Left ventricle myocardium superior (tissue), 1 donor: ENCODE data around the gene RAB30. TPM values are rescaled to one million over a fixed set of nuclear protein-coding genes. Genes with fewer than 3 reads are reported as not detected.
A peak's percentile ranks its signal among the peaks of the same experiment; 100 is the strongest.

Experiments
- ATAC-seq: fragments of 200-7000 bp; cut with Tn5 transposase; one replicate; pipeline ENCODE4 v1.9.1; 2020; ENCODE audit warnings: mild to moderate bottlenecking, moderate library complexity
- DNase-seq: peaks from one replicate; pipeline ENCODE4 v3.0.0-alpha.2; 2020
- intact Hi-C: fragments of 100-400 bp; cut with micrococcal nuclease; formaldehyde crosslinking; loops from one replicate; pipeline ENCODE4 v1.11.0; 2022
- total RNA-seq: library from RNA; stranded (reverse); fragmentation: NEBNext Ultra II Directional; extraction: Animal tissue kit (Norgen Biotek cat#: 25700); gene quantifications from one replicate; pipeline ENCODE4 v1.2.1, GENCODE V29; 2021
- donor health status: DM: no; HTN: yes; CAD: no; lungs with severe emphysema.

Gene RAB30
- total RNA-seq, 1 donor from 2014 or later = 31.3 TPM

GRCh38 chr11:83044958-83045712 lies 26.6 kb downstream of the RAB30 start:
- intact Hi-C loops = no loop called here
- ATAC-seq = no peak
- DNase-seq = no peak

- peak; percentile 67 for ATAC-seq
- intact Hi-C loops = no loop called here
- DNase-seq = no peak
These were observed 28.6 kb downstream of the RAB30 start for GRCh38 chr11:83042964-83043711.

- intact Hi-C loops = no loop called here
- ATAC-seq (no peak), DNase-seq (no peak)
These were observed 30.6 kb downstream of the RAB30 start for GRCh38 chr11:83041126-83041525.

- ATAC-seq = no peak
- intact Hi-C loops = no loop called here
- no peak for DNase-seq
These were observed 32.1 kb downstream of the RAB30 start for GRCh38 chr11:83039566-83039965.

GRCh38 chr11:83037877-83038276 lies 33.8 kb downstream of the RAB30 start:
- no peak for ATAC-seq
- intact Hi-C loops = no loop called here

GRCh38 chr11:83036701-83037100 lies 35.0 kb downstream of the RAB30 start:
- intact Hi-C loops = no loop called here
- no peak for ATAC-seq
- no peak for DNase-seq

More at GRCh38 chr11:83037877-83038276, 33.8 kb downstream of the RAB30 start:
- DNase-seq = no peak

GRCh38 chr11:83035070-83035854 lies 36.4 kb downstream of the RAB30 start:
- no peak for DNase-seq
- peak; percentile 40 for ATAC-seq
- intact Hi-C loops = no loop called here

GRCh38 chr11:83034673-83035014 lies 37.1 kb downstream of the RAB30 start:
- peak; percentile 2 for ATAC-seq
- no peak for DNase-seq
- intact Hi-C loops = no loop called here

GRCh38 chr11:83033972-83034672 lies 37.6 kb downstream of the RAB30 start:
- intact Hi-C loops = no loop called here
- DNase-seq (peak; percentile 56), ATAC-seq (peak; percentile 91)

- ATAC-seq = peak; percentile 33
- intact Hi-C loops = no loop called here
These were observed 38.3 kb downstream of the RAB30 start for GRCh38 chr11:83033371-83033770.

GRCh38 chr11:83031127-83031526 lies 40.6 kb downstream of the RAB30 start:
- intact Hi-C loops = no loop called here
- ATAC-seq (no peak), DNase-seq (no peak)

More at GRCh38 chr11:83033371-83033770, 38.3 kb downstream of the RAB30 start:
- no peak for DNase-seq

- intact Hi-C loops = no loop called here
- DNase-seq (no peak), ATAC-seq (no peak)
These were observed 43.9 kb downstream of the RAB30 start for GRCh38 chr11:83027794-83028193.

- DNase-seq (no peak), ATAC-seq (no peak)
- intact Hi-C loops = no loop called here
These were observed 44.4 kb downstream of the RAB30 start for GRCh38 chr11:83027289-83027688.

- DNase-seq (no peak), ATAC-seq (peak; percentile 24)
- intact Hi-C loops = no loop called here
These were observed 45.5 kb downstream of the RAB30 start for GRCh38 chr11:83026229-83026628.

GRCh38 chr11:83025267-83025704 lies 46.4 kb downstream of the RAB30 start:
- intact Hi-C loops = no loop called here
- peak; percentile 31 for ATAC-seq
- DNase-seq = no peak

GRCh38 chr11:83024270-83024854 lies 47.3 kb downstream of the RAB30 start:
- ATAC-seq = no peak

GRCh38 chr11:83023410-83023809 lies 48.3 kb downstream of the RAB30 start:
- DNase-seq (no peak), ATAC-seq (no peak)
- intact Hi-C loops = no loop called here

More at GRCh38 chr11:83024270-83024854, 47.3 kb downstream of the RAB30 start:
- no peak for DNase-seq
- intact Hi-C loops = no loop called here

- intact Hi-C loops = no loop called here
- DNase-seq = no peak
- no peak for ATAC-seq
These were observed 49.9 kb downstream of the RAB30 start for GRCh38 chr11:83021780-83022125.
